MM.1S (cell line): Measurements from ENCODE around the gene NBPF4.

Experiments used
- CTCF ChIP-seq: fragments of 300-600 bp; sonication (generic); IDR thresholded peaks from 2 replicates; pipeline ENCODE4 v1.5.1; 2016; ENCODE audit warnings: antibody characterized with exemption, low read length, mixed read lengths
- EZH2 ChIP-seq: fragments of 300-600 bp; sonication (generic); optimal IDR thresholded peaks from 2 replicates; pipeline ENCODE3; 2017; ENCODE audit warnings: low read depth, mild to moderate bottlenecking, antibody characterized with exemption, low read length, mixed read lengths
- EZH2phosphoT487 ChIP-seq: fragments of 300-600 bp; sonication (generic); IDR thresholded peaks from 2 replicates; pipeline ENCODE4 v1.6.1; 2018; ENCODE audit warnings: antibody characterized with exemption, low read length

- no peak for TF ChIP-seq CTCF
- TF ChIP-seq EZH2: no peak
- TF ChIP-seq EZH2phosphoT487: no peak
These were observed 35.0 kb downstream of the NBPF4 start for GRCh38 chr1:108208724-108209446.
